DND-41 (cell line): Measurements from ENCODE around the gene ATF7IP.

Experiments
- CTCF ChIP-seq: IDR thresholded peaks from 2 replicates; pipeline ENCODE4 v1.5.1; 2012; ENCODE audit warnings: borderline replicate concordance, low read length, moderate library complexity, mild to moderate bottlenecking; ENCODE audit not compliant: poor library complexity, severe bottlenecking; ENCODE audit errors: extremely low read depth
- EZH2 ChIP-seq: IDR thresholded peaks from 3 replicates; pipeline ENCODE4 v1.6.1; 2012; ENCODE audit warnings: borderline replicate concordance, low read depth, mild to moderate bottlenecking, moderate library complexity, low read length, inconsistent platforms; ENCODE audit not compliant: severe bottlenecking

GRCh38 chr12:14394317-14395073 is 29.0 kb downstream of the ATF7IP start:
- no peak for TF ChIP-seq CTCF
- no peak for TF ChIP-seq EZH2
